NCI-H1694 (cell line): Measurements from ENCODE around the gene AQP10.
"Not testable (repeated sequence)": the region's sequence is repeated elsewhere in the genome, so short reads cannot be mapped to it uniquely, and the experiment has no call there.

ENCODE experiments used
- DNase-seq: peaks from one replicate; lab custom pipeline; 2025; lab: John Stamatoyannopoulos, UW

Gene AQP10, protein sequence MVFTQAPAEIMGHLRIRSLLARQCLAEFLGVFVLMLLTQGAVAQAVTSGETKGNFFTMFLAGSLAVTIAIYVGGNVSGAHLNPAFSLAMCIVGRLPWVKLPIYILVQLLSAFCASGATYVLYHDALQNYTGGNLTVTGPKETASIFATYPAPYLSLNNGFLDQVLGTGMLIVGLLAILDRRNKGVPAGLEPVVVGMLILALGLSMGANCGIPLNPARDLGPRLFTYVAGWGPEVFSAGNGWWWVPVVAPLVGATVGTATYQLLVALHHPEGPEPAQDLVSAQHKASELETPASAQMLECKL

DNA sequence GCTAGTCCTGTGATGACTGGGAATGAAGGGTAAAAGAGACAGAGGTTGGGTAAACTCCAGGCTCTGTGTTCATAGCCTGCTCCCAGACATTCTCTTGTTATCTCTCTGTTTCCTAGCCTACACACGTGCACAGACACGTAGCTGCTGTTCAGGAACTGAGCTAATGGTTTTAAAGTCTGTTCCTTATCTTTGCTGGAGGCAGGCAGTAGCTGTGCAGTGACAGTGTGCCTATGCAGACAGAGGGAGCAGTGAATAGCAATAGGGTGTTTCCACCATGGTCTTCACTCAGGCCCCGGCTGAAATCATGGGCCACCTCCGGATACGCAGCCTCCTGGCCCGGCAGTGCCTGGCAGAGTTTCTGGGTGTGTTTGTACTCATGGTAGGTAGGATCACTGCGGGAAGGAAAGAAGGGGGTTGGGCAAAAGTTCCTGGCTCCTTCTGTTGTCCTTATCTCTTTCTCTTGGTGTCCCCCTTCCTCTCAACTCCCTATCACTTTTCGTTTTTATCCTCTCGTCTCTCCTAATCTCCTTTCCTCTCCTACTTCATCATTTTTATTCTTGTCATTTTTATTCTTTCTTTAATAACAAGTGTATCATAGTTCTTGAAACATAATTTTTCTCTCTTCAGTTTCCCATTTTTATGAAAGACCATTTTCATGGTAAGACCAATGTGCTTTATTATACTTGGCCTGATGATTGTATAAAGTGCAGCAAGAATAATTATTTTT is at the start of gene AQP10:
AQP10 (plus strand) TSS at position 212 of the 727 bp plus-strand sequence; CDS start at position 275, 63 bp downstream.
- DNase-seq = no peak

DNA sequence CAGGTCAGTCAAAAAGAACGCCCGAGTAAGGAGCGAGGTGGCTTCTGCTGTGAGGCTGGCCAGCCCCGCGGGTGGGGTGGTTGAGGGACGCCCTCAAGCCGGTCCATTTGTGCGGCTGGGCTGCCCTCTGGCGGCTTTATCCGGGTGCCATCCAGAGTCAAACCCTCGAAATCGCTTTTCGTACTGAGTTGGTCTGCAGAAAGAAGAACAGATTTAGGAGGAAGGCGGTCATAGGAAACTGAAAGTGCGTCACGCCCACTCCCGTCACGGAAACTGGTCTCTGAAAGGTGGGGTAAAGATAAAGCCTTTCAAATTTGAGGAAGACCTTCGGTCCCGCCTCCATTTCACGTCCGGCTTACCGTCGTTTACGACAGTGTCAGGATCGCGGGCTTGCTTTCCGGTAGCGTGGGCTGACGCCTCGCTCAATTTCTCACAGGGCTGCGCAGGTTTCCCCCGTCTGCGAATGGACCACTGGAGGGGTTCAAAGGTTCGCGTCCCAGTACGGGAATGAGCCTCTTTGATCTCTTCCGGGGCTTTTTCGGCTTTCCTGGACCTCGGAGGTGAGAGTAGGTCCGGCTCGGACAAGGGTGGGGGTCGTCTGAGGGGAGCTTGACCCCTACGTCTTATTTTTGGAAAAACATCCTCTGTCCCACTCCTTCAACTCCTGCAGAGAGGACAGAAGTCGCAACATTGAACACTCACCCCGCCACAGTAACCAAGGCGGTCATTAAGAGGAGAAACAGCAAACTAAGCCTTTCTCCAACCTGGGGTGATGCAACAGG is 48.5 kb upstream of the AQP10 start, which contains the start of gene HAX1:
HAX1 (plus strand) TSS at position 413 of the 782 bp plus-strand sequence; CDS start at position 508, 95 bp downstream.
- peak; percentile 99 for DNase-seq

DNA sequence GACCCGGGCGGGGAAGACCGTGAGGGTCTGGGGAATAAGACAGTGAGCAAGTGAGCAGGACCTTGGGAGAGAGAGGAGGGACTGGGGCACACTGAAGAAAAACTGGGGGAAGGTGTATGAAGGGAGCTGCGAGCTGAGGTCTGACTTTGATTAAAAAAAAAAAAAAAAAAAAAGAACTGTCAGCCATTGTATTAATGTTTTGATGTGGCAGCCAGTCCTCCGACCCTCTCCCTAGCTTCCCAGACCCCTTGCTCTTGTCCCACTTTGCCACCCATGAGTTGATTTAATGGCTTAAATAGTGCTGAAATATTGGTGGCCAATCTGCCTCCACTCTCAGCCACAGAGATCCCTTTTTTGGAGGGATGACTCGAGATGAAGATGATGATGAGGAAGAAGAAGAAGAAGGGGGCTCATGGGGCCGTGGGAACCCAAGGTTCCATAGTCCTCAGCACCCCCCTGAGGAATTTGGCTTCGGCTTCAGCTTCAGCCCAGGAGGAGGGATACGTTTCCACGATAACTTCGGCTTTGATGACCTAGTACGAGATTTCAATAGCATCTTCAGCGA is 47.8 kb upstream of the AQP10 start:
- no peak for DNase-seq

DNA sequence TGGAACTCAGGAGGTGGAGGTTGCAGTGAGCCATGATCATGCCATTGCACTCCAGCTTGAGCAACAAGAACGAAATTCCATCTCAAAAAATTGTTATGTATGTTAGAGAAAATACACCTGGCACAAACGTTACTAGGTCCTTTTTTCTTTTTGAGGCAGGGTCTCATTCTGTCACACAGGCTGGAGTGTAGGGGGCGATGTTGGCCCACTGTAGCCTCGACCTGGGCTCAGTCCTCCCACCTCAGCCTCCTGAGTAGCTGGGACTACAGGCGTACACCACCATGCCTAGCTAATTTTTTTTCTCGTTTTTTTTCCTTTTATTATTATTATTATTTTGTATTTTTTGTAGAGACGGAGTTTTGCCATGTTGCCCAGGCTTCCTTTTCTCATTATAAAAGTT is 44.1 kb upstream of the AQP10 start:
- peak; percentile 11 for DNase-seq

DNA sequence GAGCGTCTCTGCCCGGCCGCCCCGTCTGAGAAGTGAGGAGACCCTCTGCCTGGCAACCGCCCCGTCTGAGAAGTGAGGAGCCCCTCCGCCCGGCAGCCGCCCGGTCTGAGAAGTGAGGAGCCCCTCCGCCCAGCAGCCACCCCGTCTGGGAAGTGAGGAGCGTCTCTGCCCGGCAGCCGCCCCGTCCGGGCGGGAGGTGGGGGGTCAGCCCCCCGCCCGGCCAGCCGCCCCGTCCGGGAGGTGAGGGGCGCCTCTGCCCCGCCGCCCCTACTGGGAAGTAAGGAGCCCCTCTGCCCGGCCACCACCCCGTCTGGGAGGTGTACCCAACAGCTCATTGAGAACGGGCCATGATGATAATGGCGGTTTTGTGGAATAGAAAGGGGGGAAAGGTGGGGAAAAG is 33.3 kb upstream of the AQP10 start:
- not testable (repeated sequence) for DNase-seq

DNA sequence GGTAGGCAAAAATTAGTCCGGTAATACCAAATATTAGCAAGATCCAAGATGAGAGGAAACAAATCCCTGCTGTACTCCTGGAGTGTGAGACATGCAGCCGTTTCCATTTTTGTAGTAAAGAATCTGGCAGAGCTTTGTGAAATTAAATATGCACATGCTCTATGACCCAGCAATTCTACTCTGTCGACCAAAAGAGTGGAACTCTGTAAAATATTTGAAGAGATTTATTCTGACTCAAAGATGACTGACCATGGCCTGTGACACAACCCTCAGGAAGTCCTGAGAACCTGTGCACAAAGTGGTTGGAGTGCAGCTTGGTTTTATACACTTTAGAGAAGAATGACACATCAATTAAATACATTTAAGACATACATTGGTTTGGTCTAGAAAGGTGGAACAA is 32.2 kb upstream of the AQP10 start:
- no peak for DNase-seq

DNA sequence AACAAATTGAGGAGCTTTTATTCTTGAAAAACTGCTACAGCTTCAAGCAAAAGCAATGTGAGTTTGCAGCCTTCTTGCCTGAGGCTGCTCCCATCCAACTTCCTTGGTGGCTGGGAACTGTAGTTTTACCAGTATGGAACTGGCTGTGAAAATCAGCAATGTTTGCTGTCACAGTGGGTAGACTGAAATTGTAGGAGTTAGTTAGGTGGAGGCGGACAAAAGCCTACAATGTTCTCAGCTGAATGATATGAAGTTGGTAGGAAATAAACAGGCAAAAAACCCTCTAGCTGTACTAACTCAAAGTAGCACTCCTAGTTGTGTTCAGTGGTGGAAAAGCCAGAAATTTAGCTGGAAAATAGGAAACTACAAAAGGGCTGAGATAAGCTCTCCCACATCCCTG is 30.0 kb upstream of the AQP10 start:
- DNase-seq = no peak

DNA sequence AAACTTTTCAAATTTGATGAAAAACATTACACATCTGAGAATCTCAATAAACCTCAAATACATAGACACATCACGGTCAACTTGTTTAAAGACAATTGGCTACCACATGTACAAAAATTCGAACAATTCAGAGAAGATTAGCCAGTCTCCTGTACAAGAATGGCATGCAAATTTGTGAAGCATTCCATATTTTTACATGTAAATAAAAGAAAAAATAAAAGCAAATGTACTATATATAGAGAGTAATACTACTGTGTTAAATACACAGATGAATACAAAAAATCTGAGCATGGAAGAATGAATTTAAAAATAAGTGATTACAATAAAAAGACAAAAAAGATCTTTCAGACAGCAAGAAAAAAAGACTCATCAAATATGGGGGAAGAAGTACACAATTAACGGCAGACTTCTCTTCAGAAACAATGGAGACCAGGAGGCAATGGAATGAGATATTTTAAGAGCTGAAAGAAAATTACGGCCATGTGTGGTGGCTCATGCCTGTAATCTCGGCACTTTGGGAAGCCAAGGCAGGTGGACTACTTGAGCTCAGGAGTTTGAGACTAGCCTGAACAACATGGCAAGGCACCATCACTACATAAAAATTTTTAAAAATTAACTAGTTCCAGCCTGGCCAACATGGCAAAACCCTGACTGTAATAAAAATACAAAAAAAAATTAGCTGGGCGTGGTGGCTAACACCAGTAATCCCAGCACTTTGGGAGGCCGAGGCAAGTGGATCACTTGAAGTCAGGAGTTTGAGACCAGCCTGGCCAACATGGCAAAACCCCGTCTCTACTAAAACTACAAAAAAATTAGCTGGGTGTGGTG is 25.3 kb upstream of the AQP10 start:
- DNase-seq = no peak

DNA sequence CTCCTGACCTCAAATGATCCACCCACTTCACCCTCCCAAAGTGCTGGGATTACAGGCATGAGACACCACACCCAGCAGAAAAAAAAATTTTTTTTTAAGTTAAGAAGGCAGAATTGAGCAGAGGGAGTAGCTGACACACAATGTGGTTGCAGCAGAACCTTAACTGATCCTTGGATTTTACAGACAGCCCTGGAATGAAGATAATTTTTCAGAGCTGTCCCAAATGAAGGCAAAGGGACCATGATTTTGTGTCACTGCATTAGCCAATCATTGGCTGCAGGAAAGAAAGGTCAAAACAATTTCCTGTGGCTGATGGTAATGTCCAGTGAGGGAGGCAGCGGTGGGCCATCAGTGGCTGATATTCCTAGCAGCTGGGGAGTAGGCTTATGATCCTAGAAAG is 19.3 kb upstream of the AQP10 start:
- DNase-seq = no peak

DNA sequence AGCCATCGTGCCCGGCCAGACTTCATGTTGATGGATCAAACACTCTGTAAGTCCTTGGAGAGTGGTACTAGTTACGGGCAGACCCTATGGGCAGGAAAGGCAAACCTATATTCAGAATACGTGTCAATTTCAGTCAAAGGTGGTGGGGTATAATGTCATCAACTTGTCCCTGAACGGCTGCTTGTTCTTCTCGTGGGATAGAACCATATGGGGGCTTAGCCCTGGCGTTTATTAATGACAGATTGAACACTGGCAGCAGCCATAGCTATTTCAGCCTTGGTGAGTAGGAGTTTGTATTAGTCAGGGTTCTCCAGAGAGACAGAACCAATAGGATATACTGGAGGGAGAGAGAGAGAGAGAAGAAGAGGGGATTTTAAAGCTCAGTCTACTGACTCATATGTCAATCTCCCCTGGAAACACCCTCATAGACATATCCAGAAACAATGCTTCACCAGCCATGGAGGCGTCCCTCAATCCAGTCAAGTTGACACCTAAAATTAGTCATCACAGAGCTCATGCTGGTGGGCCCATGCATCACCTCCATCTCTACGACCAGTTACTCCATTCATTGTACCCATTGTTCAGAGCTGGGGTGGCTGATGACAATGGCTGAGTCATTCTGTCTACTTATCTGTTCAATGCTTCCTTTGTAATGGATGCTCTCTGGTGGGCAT is 16.1 kb upstream of the AQP10 start:
- no peak for DNase-seq

DNA sequence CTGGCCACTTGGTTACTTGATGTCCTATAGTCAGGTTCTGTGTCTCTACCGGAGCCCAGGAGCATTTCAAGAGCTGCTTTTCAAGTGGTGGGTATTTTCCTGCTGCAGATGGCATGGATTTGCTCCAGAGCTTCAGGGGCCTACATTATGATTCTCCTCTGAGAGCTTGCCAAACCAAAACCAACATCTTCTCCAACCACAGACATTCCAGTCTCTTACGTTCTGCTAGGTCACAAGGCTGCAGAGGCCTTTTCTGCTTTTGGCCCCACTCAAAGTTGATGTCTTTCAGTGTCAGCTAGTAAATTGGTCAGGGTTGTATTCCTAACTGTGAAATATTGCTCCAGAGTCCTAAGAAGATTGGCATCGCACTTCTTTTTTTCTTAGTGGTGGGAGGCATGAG is 14.7 kb upstream of the AQP10 start:
- no peak for DNase-seq

DNA sequence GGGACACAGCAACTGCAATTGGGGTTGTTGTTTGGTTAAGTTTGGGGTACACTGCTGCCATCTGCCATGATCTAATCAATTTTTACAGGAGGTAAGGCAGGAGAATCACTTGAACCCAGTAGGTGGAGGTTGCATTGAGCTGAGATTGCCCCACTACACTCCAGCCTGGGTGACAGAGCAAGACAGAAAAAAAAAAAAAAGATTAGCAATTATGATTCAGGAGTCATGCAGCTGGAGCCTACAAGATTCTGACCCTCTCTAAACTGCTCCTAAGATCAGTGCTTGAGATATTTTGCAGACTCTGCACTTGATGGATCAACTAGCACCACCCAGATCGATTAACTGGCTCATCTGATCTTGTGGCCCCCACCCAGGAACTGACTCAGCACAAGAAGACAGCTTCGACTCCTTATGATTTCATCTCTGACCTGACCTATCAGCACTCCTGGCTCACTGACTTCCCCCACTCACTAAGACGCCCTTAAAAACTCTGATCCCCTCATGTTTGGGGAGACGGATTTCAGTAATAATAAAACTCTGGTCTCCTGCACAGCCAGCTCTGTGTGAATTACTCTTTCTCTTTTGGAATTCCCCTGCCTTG is 13.1 kb upstream of the AQP10 start:
- not testable (repeated sequence) for DNase-seq

DNA sequence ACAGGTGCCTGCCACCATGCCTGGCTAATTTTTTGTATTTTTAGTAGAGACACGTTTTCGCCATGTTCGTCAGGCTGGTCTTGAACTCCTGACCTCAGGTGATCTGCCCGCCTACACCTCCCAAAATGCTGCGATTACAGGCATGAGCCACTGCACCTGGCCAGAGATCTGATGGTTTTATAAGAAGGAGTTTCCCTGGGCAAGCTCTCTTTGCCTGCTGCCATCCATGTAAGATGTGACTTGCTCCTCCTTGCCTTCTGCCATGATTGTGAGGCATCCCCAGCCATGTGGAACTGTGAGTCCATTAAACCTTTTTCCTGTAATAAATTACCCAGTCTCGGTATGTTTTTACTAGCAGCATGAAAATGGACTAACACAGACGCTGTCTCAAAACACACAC is 11.8 kb upstream of the AQP10 start:
- not testable (repeated sequence) for DNase-seq

DNA sequence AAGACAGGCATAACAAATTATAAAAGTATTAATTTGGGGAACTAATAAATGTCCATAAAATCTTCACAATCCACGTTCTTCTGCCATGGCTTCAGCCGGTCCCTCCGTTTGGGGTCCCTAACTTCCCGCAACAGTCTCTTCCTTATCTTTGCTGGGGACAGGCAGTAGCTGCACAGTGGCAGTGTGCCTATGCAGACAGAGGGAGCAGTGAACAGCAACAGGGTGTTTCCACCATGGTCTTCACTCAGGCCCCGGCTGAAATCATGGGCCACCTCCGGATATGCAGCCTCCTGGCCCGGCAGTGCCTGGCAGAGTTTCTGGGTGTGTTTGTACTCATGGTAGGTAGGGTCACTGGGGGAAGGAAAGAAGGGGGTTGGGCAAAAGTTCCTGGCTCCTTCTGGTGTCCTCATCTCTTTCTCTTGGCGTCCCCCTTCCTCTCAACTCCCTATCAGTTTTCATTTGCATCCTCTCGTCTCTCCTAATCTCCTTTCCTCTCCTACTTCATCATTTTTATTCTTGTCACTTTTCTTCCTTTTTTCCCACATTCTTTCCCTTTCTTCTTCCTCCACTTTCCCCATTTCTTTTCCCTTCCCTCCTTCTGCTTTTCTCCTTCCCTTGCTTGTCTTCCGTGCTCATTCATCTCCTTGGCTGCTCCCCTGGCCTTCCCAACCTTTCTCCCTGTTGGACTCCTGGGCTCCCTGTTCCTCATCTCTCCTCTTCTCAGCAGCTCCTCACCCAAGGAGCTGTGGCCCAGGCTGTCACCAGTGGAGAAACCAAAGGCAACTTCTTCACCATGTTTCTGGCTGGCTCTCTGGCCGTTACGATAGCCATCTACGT is 8.4 kb upstream of the AQP10 start:
- DNase-seq = not testable (repeated sequence)

DNA sequence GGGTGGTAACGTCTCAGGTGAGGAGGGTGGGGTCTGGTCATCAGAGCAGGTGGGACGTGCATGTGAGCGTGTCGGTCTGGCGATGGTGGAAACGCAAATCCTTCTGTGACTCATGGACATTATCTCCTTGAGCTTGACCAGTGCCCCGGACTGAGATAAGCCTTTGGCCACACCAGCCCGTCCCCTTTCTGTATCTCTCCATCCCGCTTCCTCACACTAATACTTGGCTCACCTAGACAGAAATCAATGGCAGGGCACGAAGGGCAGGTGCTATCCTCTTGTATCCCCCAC is 7.9 kb upstream of the AQP10 start:
- DNase-seq = no peak

DNA sequence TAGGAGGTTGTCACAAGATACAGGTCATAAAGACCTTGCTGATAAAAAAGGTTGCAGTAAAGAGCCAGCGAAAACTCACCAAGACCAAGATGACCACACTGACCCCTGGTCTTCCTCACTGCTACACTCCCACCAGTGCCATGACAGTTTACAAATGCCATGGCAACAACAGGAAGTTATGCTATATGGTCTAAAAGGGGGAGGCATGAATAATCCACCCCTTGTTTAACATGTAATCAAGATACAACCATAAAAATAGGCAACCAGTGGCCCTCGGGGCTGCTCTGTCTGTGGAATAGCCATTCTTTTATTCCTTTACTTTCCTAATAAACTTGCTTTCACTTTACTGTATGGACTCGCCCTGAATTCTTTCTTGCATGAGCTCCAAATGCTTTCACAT is 6.7 kb upstream of the AQP10 start:
- DNase-seq = not testable (repeated sequence)

DNA sequence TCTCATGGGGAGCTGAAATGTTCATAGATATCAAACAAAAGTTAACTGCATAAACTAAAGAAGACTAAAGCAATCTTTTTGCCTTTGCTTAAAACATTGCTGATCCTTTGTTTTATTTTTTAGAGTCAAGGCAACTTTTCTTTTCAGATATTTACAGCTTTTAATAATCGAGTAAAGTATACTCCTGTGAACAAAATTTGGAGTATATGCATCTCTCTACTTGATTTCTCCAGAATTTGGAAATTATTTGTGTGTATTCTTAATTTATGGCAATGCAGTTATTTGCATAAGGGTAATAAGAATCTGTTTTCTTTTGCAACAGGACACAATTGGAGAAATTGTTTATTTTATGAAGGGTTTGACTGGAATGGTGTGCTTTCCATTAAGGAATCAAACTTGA is 4.2 kb upstream of the AQP10 start:
- DNase-seq = no peak

DNA sequence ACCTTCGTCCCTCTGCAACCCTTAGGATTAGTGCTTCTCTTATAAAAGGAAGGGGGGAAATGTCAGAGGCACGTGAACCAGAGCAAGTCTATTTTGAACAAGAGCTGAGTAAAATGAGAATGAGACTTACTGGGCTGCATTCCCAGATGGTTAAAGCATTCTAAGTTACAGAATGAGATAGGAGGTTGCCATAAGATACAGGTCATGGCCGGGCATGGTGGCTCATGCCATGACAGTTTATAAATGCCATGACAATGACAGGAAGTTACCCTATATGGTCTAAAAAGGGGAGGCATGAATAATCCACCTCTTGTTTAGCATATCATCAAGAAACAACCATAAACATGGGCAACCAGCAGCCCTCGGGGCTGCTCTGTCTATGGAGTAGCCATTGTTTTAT is 2.5 kb upstream of the AQP10 start:
- no peak for DNase-seq

DNA sequence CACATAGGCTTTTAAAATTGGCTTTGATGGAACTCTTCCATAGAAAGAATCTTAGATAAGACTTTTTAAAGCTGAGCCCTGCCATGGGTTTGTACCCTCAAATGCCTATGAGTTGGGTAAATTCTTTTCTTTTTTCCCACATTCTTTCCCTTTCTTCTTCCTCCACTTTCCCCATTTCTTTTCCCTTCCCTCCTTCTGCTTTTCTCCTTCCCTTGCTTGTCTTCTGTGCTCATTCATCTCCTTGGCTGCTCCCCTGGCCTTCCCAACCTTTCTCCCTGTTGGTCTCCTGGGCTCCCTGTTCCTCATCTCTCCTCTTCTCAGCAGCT is 679 bp downstream of the AQP10 start:
- DNase-seq = not testable (repeated sequence)

DNA sequence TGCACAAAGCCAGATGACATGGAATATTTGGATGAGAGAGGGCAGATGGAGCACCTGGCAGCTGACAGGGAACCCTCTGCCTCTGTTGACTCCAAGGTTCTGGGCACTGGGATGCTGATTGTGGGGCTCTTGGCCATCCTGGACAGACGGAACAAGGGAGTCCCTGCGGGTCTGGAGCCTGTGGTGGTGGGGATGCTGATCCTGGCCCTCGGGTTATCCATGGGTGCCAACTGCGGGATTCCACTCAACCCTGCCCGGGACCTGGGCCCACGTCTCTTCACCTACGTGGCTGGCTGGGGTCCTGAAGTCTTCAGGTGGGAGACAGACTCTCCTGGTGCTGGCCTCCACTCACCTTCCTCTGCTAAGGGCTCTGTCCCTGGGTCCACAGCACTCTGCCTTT is 2.6 kb downstream of the AQP10 start:
- no peak for DNase-seq
